K562 (cell line): ENCODE results near the gene GTF2A1L. TPM values are rescaled to one million over a fixed set of nuclear protein-coding genes. Genes with fewer than 3 reads are reported as not detected.

Source experiments
- CBFA2T3 ChIP-seq: fragments of 450-650 bp; IDR thresholded peaks from 2 replicates; pipeline ENCODE4 v1.6.1; 2017
- CC2D1A ChIP-seq: fragments of 450-650 bp; IDR thresholded peaks from 2 replicates; pipeline ENCODE4 v1.6.1; 2017; ENCODE audit warnings: mild to moderate bottlenecking
- ELF4 ChIP-seq: fragments of 450-650 bp; formaldehyde crosslinking; IDR thresholded peaks from 2 replicates; pipeline ENCODE4 v1.4.0; 2022; ENCODE audit warnings: missing genetic modification characterization
- FIP1L1 ChIP-seq: fragments of 200-400 bp; formaldehyde crosslinking; IDR thresholded peaks from 2 replicates; pipeline ENCODE4 v1.6.1; 2018; ENCODE audit warnings: mild to moderate bottlenecking, low read depth, low read length; ENCODE audit not compliant: poor library complexity, severe bottlenecking
- FOXK2 ChIP-seq, 2 experiments: fragments of 450-650 bp; IDR thresholded peaks in 1 of 2; conservative IDR thresholded peaks in 1 of 2; 2 replicates each; pipeline ENCODE4 v1.6.1; 2016; ENCODE audit warnings: low read depth in 2 of 2, mild to moderate bottlenecking in 1 of 2
- FOXP1 ChIP-seq: sonication (generic); formaldehyde crosslinking; IDR thresholded peaks from 2 replicates; pipeline ENCODE4 v1.8.0; 2022; ENCODE audit warnings: mild to moderate bottlenecking, missing genetic modification reagents
- JUND ChIP-seq, 2 experiments: IDR thresholded peaks; 2 replicates in 1 of 2; 3 replicates in 1 of 2; pipeline ENCODE4 v1.6.1; 2011; ENCODE audit warnings: borderline replicate concordance in 2 of 2, low read depth in 2 of 2, low read length in 2 of 2, improper control_type of control experiment in 1 of 2, missing biosample characterization in 1 of 2, missing genetic modification characterization in 1 of 2, missing genetic modification reagents in 1 of 2
- KDM1A ChIP-seq, 2 experiments: fragments of 450-650 bp; IDR thresholded peaks; 2 replicates each; pipeline ENCODE4 v1.6.1; 2016; ENCODE audit warnings: mild to moderate bottlenecking in 2 of 2
- SMARCB1 ChIP-seq: IDR thresholded peaks from 2 replicates; pipeline ENCODE4 v1.6.1; 2011; ENCODE audit warnings: improper control_type of control experiment, low read depth; ENCODE audit not compliant: insufficient read length
- TAL1 ChIP-seq: fragments of 450-650 bp; IDR thresholded peaks from 2 replicates; pipeline ENCODE4 v1.6.1; 2016; ENCODE audit warnings: mild to moderate bottlenecking
- TFAM ChIP-seq: fragments of 250-450 bp; sonication (Bioruptor Pico); conservative IDR thresholded peaks from 2 replicates; pipeline ENCODE4 v1.5.0; 2021; ENCODE audit warnings: mild to moderate bottlenecking, moderate library complexity
- ZBTB43 ChIP-seq: sonication (generic); formaldehyde crosslinking; IDR thresholded peaks from 2 replicates; pipeline ENCODE4 v1.8.0; 2023; ENCODE audit warnings: mild to moderate bottlenecking, missing genetic modification reagents
- ZFP36 ChIP-seq: fragments of 150-350 bp; IDR thresholded peaks from 2 replicates; pipeline ENCODE4 v1.6.1; 2018; ENCODE audit warnings: low read length, low read depth; ENCODE audit not compliant: partially characterized antibody
- ZFP91 ChIP-seq: sonication (generic); formaldehyde crosslinking; IDR thresholded peaks from 2 replicates; pipeline ENCODE4 v1.8.0; 2022; ENCODE audit warnings: mild to moderate bottlenecking, missing genetic modification reagents
- ZNF212 ChIP-seq: fragments of 450-650 bp; formaldehyde crosslinking; IDR thresholded peaks from 2 replicates; pipeline ENCODE4 v1.4.0; 2020; ENCODE audit warnings: mild to moderate bottlenecking
- ZNF239 ChIP-seq: fragments of 250-450 bp; sonication (Bioruptor Pico); IDR thresholded peaks from 2 replicates; pipeline ENCODE4 v1.4.0; 2020; ENCODE audit warnings: mild to moderate bottlenecking
- polyA plus RNA-seq, 8 experiments: library from polyadenylated mRNA; depleted of rRNA in 4 of 8; stranded (reverse) in 5 of 8; unstranded in 3 of 8; fragments of >200 nt; fragmentation: Nextera tagmentation in 2 of 8; fragmentation: Illumina TruSeq in 1 of 8; extraction: Ambion mirVana in 2 of 8; extraction: Trizol in 1 of 8; gene quantifications; 2 replicates each; pipeline versions ENCODE4 v1.2.1 to v1.2.3, GENCODE V29; 2011 to 2014; ENCODE audit warnings: inconsistent platforms in 1 of 8, missing spikeins in 1 of 8
- total RNA-seq, 7 experiments: library from RNA; depleted of rRNA in 6 of 7; stranded (reverse); fragments of >200 nt in 6 of 7; fragmentation: Illumina TruSeq in 2 of 7; extraction: Trizol in 2 of 7; gene quantifications; 2 replicates each; pipeline versions ENCODE4 v1.2.1 to v1.2.3, GENCODE V29; 2011 to 2021; ENCODE audit warnings: low replicate concordance in 1 of 7
- TF ChIP-seq, protein P1 (sequence below): fragments of 450-650 bp; IDR thresholded peaks from 2 replicates; pipeline ENCODE4 v1.6.1; 2016

Gene GTF2A1L
- total and polyA plus RNA-seq, 9 of the 15 experiments (the other 6 are each of a cell fraction or from before 2014, with no cell fraction given) = 0.05 to 0.35 (median 0.12) TPM; not detected in 5

DNA sequence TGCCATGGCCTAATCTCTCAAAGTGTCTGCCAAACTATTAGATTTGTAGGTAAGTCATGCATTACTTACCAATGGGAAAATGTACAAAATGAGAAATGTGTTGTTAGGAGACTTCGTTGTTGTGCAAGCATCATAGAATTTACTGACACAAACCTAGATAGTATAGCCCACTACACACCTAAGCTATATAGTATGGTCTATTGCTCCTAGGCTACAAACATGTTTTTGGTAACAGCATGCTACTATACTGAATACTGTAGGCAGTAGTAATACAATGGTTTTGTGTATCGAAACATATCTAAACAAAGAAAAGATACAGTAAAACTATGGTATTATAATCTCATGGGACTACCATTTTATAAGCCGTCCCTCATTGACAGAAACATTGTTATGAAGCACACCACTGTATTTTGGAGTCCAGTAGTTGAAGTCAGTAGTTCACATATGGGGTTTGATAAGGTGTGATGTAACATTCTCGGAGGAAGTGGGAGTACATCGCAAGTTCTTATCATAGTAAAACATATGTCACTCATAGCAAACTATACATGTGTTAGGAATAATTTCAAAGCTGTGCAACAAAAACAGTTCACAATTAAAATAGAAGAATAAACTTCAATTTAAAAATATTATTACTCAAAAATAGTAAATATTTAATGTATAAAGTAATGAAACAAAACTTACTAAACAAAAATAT, 12.0 kb upstream of the GTF2A1L start (continued):
- TF ChIP-seq TAL1 (peak; percentile 95), CC2D1A (peak; percentile 86), ZFP91 (CRISPR knock-in tag) (no peak), FOXP1 (CRISPR knock-in tag) (no peak), KDM1A (IDR thresholded peaks at IDR 0.05) (peak in 1 of 2 experiments; percentile 65; a peak in 2 of 4 replicates), JUND (IDR thresholded peaks at IDR 0.05; ENCODE audit: borderline replicate concordance, low read depth, low read length) (peak; percentile 82; the same call in 1 of the 2 replicates), JUND (tag; IDR thresholded peaks at IDR 0.05; ENCODE audit: borderline replicate concordance, low read depth, low read length) (no peak; the same call in 2 of the 3 replicates), ZBTB43 (CRISPR knock-in tag) (no peak), SMARCB1 (peak; percentile 60), TFAM (no peak), FOXK2 (conservative IDR thresholded peaks at IDR 0.05 in 1 of 2, IDR thresholded peaks at IDR 0.05 in 1 of 2; ENCODE audit: low read depth in 2 of 2) (peak in 1 of 2 experiments; percentile 74; a peak in 2 of 4 replicates), ZNF239 (CRISPR knock-in tag) (no peak), ZFP36 (no peak), CBFA2T3 (peak; percentile 97), ELF4 (CRISPR knock-in tag) (no peak), FIP1L1 (no peak), ZNF212 (CRISPR knock-in tag) (no peak)
- TF ChIP-seq, protein P1, sequence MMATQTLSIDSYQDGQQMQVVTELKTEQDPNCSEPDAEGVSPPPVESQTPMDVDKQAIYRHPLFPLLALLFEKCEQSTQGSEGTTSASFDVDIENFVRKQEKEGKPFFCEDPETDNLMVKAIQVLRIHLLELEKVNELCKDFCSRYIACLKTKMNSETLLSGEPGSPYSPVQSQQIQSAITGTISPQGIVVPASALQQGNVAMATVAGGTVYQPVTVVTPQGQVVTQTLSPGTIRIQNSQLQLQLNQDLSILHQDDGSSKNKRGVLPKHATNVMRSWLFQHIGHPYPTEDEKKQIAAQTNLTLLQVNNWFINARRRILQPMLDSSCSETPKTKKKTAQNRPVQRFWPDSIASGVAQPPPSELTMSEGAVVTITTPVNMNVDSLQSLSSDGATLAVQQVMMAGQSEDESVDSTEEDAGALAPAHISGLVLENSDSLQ = peak; percentile 86
